ENCODE data around the gene IKBKG.

- TF ChIP-seq CTCF (IDR thresholded peaks at IDR 0.05) (no peak), POLR2A (IDR thresholded peaks at IDR 0.05) (no peak)
Measured at GRCh38 chrX:154515090-154515965, 32.1 kb upstream of the IKBKG start.
